HepG2 (cell line): ENCODE measurements around the gene APLF. TPM values are rescaled to one million over a fixed set of nuclear protein-coding genes. Genes with fewer than 3 reads are reported as not detected.

Experiments used
- ATAC-seq: fragments of 200-7000 bp; cut with Tn5 transposase; 3 replicates; pipeline ENCODE4 v1.9.1; 2020; ENCODE audit warnings: mild to moderate bottlenecking, moderate library complexity
- BruUV-seq: library from RNA; stranded (reverse); fragments of 400-500 nt; replicated peaks from 2 replicates; lab custom pipeline; 2021; lab: Mats Ljungman, UMichigan
- CTCF ChIA-PET: fragments of 300-600 bp; formaldehyde crosslinking; extraction: SDS; loops from one replicate; lab custom pipeline; 2021; ENCODE audit warnings: low total read pairs, inconsistent platforms, low intra/inter-chr PET ratio; lab: Yijun Ruan, JAX
- POLR2A ChIA-PET: fragments of 350-600 bp; sonication (Branson Sonifier 250); formaldehyde crosslinking; loops from one replicate; lab custom pipeline; 2020; ENCODE audit warnings: antibody characterized with exemption, inconsistent platforms; lab: Yijun Ruan, JAX
- DNase-seq: peaks from one replicate; pipeline ENCODE4 v3.0.0-alpha.2; 2015; ENCODE audit warnings: low spot score
- FAIRE-seq: peaks from 3 replicates; lab custom pipeline; 2011; peaks lifted over from hg19 to GRCh38; lab: Jason Lieb, UNC
- H2AFZ ChIP-seq: one replicate; pipeline ENCODE4 v1.6.1; 2011; ENCODE audit warnings: low read length, inconsistent platforms
- H3K27ac ChIP-seq: fragments of 300-600 bp; 3 replicates; pipeline ENCODE4 v1.8.0; 2011; ENCODE audit warnings: mixed run types, mild to moderate bottlenecking, mixed read lengths, low read length, inconsistent platforms; ENCODE audit not compliant: insufficient read depth; ENCODE audit errors: extremely low read length
- H3K27me3 ChIP-seq, 2 experiments: fragments of 200-600 bp in 1 of 2; 2 replicates in 1 of 2; 3 replicates in 1 of 2; pipeline versions ENCODE4 v1.6.0 to v1.8.0; 2011; ENCODE audit warnings: low read length in 2 of 2, mild to moderate bottlenecking in 2 of 2, moderate library complexity in 2 of 2, inconsistent platforms in 1 of 2; ENCODE audit not compliant: insufficient read depth in 2 of 2, control insufficient read depth in 1 of 2
- H3K36me3 ChIP-seq, 2 experiments: fragments of 200-600 bp in 1 of 2; replicated peaks in 1 of 2; 2 replicates in 1 of 2; 3 replicates in 1 of 2; pipeline versions ENCODE4 v1.5.1 to v1.8.0; 2011; ENCODE audit warnings: low read length in 2 of 2, inconsistent platforms in 1 of 2; ENCODE audit not compliant: insufficient read depth in 2 of 2, control insufficient read depth in 1 of 2
- H3K4me1 ChIP-seq: 2 replicates; pipeline ENCODE4 v1.5.1; 2012; ENCODE audit warnings: low read length, inconsistent platforms; ENCODE audit not compliant: insufficient read depth
- H3K4me2 ChIP-seq: 2 replicates; pipeline ENCODE4 v1.6.0; 2011; ENCODE audit warnings: low read depth, low read length, inconsistent platforms
- H3K4me3 ChIP-seq, 3 experiments: fragments of 200-600 bp in 1 of 3; sonication (generic), shearing (Covaris generic) in 1 of 3; replicated peaks in 1 of 3; 2 replicates each; pipeline ENCODE4 v1.5.1; 2011 to 2016; ENCODE audit warnings: low read length in 3 of 3, inconsistent platforms in 2 of 3, low read depth in 2 of 3, mild to moderate bottlenecking in 2 of 3, control low read depth in 1 of 3, mixed read lengths in 1 of 3; ENCODE audit not compliant: insufficient read depth in 1 of 3
- H3K79me2 ChIP-seq: one replicate; pipeline ENCODE4 v1.6.1; 2011; ENCODE audit warnings: low read length, inconsistent platforms; ENCODE audit not compliant: insufficient read depth
- H3K9ac ChIP-seq: 2 replicates; pipeline ENCODE4 v1.6.0; 2011; ENCODE audit warnings: mild to moderate bottlenecking, low read depth, low read length, inconsistent platforms; ENCODE audit not compliant: insufficient read depth
- H3K9me3 ChIP-seq: 2 replicates; pipeline ENCODE4 v1.5.1; 2012; ENCODE audit warnings: mild to moderate bottlenecking, low read length
- H4K20me1 ChIP-seq: 2 replicates; pipeline ENCODE4 v1.6.0; 2011; ENCODE audit warnings: inconsistent platforms, mild to moderate bottlenecking, low read length, moderate library complexity; ENCODE audit not compliant: insufficient read depth
- CEBPB ChIP-seq: IDR thresholded peaks from 2 replicates; pipeline ENCODE4 v1.6.1; 2011; ENCODE audit warnings: low read depth, low read length, improper control_type of control experiment, borderline replicate concordance
- ETV6 ChIP-seq: sonication (generic); formaldehyde crosslinking; conservative IDR thresholded peaks from 2 replicates; pipeline ENCODE4 v1.4.0; 2020; ENCODE audit warnings: missing genetic modification reagents
- HIC2 ChIP-seq: sonication (generic); formaldehyde crosslinking; IDR thresholded peaks from 2 replicates; pipeline ENCODE4 v1.9.0; 2022; ENCODE audit warnings: low read depth, missing genetic modification reagents
- HNF4A ChIP-seq: sonication (generic); formaldehyde crosslinking; IDR thresholded peaks from 2 replicates; pipeline ENCODE4 v1.4.0; 2020; ENCODE audit warnings: missing genetic modification reagents
- JDP2 ChIP-seq: sonication (generic); formaldehyde crosslinking; IDR thresholded peaks from 2 replicates; pipeline ENCODE4 v1.8.1; 2022; ENCODE audit warnings: missing genetic modification reagents, borderline replicate concordance
- MIER3 ChIP-seq: IDR thresholded peaks from 2 replicates; pipeline ENCODE4 v1.6.1; 2016; ENCODE audit warnings: missing compliant biosample characterization, borderline replicate concordance
- NFKB2 ChIP-seq: sonication (generic); formaldehyde crosslinking; IDR thresholded peaks from 2 replicates; pipeline ENCODE4 v1.4.0; 2020; ENCODE audit warnings: missing genetic modification reagents, borderline replicate concordance
- SOX13 ChIP-seq, 3 experiments: fragments of 450-650 bp in 1 of 3; sonication (generic) in 1 of 3; formaldehyde crosslinking in 1 of 3; IDR thresholded peaks in 2 of 3; conservative IDR thresholded peaks in 1 of 3; 2 replicates each; pipeline versions ENCODE4 v1.5.0 to v1.6.1; 2016 to 2020; ENCODE audit warnings: antibody characterized with exemption in 1 of 3, mild to moderate bottlenecking in 1 of 3, missing compliant biosample characterization in 1 of 3, missing genetic modification reagents in 1 of 3, moderate library complexity in 1 of 3
- SOX5 ChIP-seq: IDR thresholded peaks from 2 replicates; pipeline ENCODE4 v1.6.1; 2016; ENCODE audit warnings: borderline replicate concordance
- ZNF230 ChIP-seq: sonication (generic); formaldehyde crosslinking; IDR thresholded peaks from 2 replicates; pipeline ENCODE4 v1.4.0; 2020; ENCODE audit warnings: mild to moderate bottlenecking, missing genetic modification reagents
- ZNF441 ChIP-seq: sonication (generic); formaldehyde crosslinking; IDR thresholded peaks from 2 replicates; pipeline ENCODE4 v1.7.0; 2021; ENCODE audit warnings: missing genetic modification reagents, borderline replicate concordance
- ZNF496 ChIP-seq: sonication (generic); formaldehyde crosslinking; IDR thresholded peaks from 2 replicates; pipeline ENCODE4 v1.8.1; 2023; ENCODE audit warnings: mild to moderate bottlenecking, moderate library complexity, missing genetic modification reagents; ENCODE audit not compliant: insufficient replicate concordance
- ZNF7 ChIP-seq: IDR thresholded peaks from 2 replicates; pipeline ENCODE4 v1.6.1; 2016; ENCODE audit warnings: missing biosample characterization, missing genetic modification reagents
- ZNF768 ChIP-seq: sonication (generic); formaldehyde crosslinking; IDR thresholded peaks from 2 replicates; pipeline ENCODE4 v1.4.0; 2020; ENCODE audit warnings: missing genetic modification reagents
- WGBS: methylation state at CpG from one replicate; pipeline ENCODE4 v1.1.6; 2017; ENCODE audit warnings: low lambda C conversion rate; 5-methylcytosine and 5-hydroxymethylcytosine counted together
- in situ Hi-C: cut with HindIII; loops from 2 replicates; pipeline ENCODE4 v1.10.0; 2017; ENCODE audit warnings: low pct_unique_long_range_greater_than_20kb; ENCODE audit not compliant: extremely low pct_ligation_motif_present
- intact Hi-C: fragments of 100-400 bp; cut with micrococcal nuclease; formaldehyde crosslinking; loops from one replicate; pipeline ENCODE4 v1.10.0; 2022; ENCODE audit not compliant: unreplicated experiment
- polyA plus RNA-seq, 8 experiments: library from polyadenylated mRNA; depleted of rRNA in 3 of 8; stranded (reverse) in 7 of 8; unstranded in 1 of 8; fragments of >200 nt; fragmentation: Illumina TruSeq in 4 of 8; extraction: Trizol in 4 of 8; gene quantifications; 2 replicates each; pipeline versions ENCODE4 v1.2.1 to v1.2.3, GENCODE V29; 2011 to 2016; ENCODE audit warnings: low read depth in 4 of 8, missing spikeins in 1 of 8, mixed read lengths in 1 of 8; ENCODE audit not compliant: insufficient read depth in 1 of 8
- total RNA-seq, 5 experiments: library from RNA; depleted of rRNA; stranded (reverse); fragments of >200 nt; fragmentation: Illumina TruSeq; extraction: Trizol; gene quantifications; 2 replicates each; pipeline ENCODE4 v1.2.3, GENCODE V29; 2016; ENCODE audit warnings: low read depth in 1 of 5

APLF gene
- total and polyA plus RNA-seq, 2 of the 13 experiments (the other 11 are each of a cell fraction or from before 2014, with no cell fraction given): 0.45 to 2.2 TPM

- no peak for TF ChIP-seq HIC2 (CRISPR knock-in tag)
- TF ChIP-seq ETV6 (CRISPR knock-in tag): no peak
These were observed 1.4 kb downstream of the APLF start (continued) for GRCh38 chr2:68468801-68469200.

- 63% methylated on average over 1 of the region's 1 CpG for WGBS
- Histone ChIP-seq H3K9me3 (no peaks in the 10 kb centered on the region), H3K4me3 (no peak overlapping the region), H3K36me3 (no peaks in the 10 kb centered on the region), H3K4me2 (no peak overlapping the region), H3K27ac (no peak overlapping the region), H4K20me1 (no peaks in the 10 kb centered on the region), H3K27me3 (no peaks in the 10 kb centered on the region; a peak in 1 of 5 replicates), H3K79me2 (no peaks in the 10 kb centered on the region), H2AFZ (no peak overlapping the region), H3K4me1 (peaks cover 28% of the 10 kb centered on the region), H3K9ac (no peak overlapping the region)
- ATAC-seq (no peak), DNase-seq (peak; percentile 37), FAIRE-seq (no peak)
- BruUV-seq: no TSS peak
- no peak for TF ChIP-seq NFKB2 (CRISPR knock-in tag)
- TF ChIP-seq ZNF441: no peak
- TF ChIP-seq ZNF7: no peak
- TF ChIP-seq CEBPB: peak; percentile 79
- no peak for TF ChIP-seq ZNF230 (CRISPR knock-in tag)
- no peak for TF ChIP-seq SOX13 (IDR thresholded peaks at IDR 0.05)
- peak in 1 of 2 experiments; percentile 75; a peak in 2 of 4 replicates for TF ChIP-seq SOX13 (CRISPR knock-in tag; conservative IDR thresholded peaks at IDR 0.05 in 1 of 2, IDR thresholded peaks at IDR 0.05 in 1 of 2)
- TF ChIP-seq HNF4A (CRISPR knock-in tag): no peak
- TF ChIP-seq ZNF768 (CRISPR knock-in tag): no peak
- TF ChIP-seq ZNF496 (CRISPR knock-in tag): no peak
- peak; percentile 65; the same call in 1 of the 2 replicates for TF ChIP-seq SOX5 (CRISPR knock-in tag)
- TF ChIP-seq HIC2 (CRISPR knock-in tag): no peak
- no peak for TF ChIP-seq JDP2 (CRISPR knock-in tag)
- no peak for TF ChIP-seq MIER3 (CRISPR knock-in tag)
- in situ Hi-C loops (loop anchor here (5.0 to 10.0 kb wide), 2 partner anchors 237 to 455 kb away; no protein-coding TSS in a partner anchor), intact Hi-C loops (loop anchor here (1.0 kb wide), 1 partner anchor 14 kb away; no protein-coding TSS in a partner anchor)
- ChIA-PET POLR2A (no interaction called here), CTCF (no interaction called here)
These were observed 2.5 kb downstream of the APLF start for GRCh38 chr2:68469935-68470334.
